HEK293 (cell line): ENCODE data around the gene RLN3.

Experiments
- AEBP2 ChIP-seq: fragments of 450-650 bp; formaldehyde crosslinking; IDR thresholded peaks from 2 replicates; pipeline ENCODE4 v1.5.1; 2016; ENCODE audit warnings: missing biosample characterization, missing genetic modification characterization, borderline replicate concordance
- CTCF ChIP-seq: fragments of 450-650 bp; formaldehyde crosslinking; IDR thresholded peaks from 2 replicates; pipeline ENCODE4 v1.5.1; 2016; ENCODE audit warnings: missing biosample characterization, missing genetic modification characterization
- ZNF114 ChIP-seq: fragments of 450-650 bp; formaldehyde crosslinking; IDR thresholded peaks from 2 replicates; pipeline ENCODE4 v1.5.0; 2017; ENCODE audit warnings: missing biosample characterization, missing genetic modification characterization
- ZNF138 ChIP-seq: fragments of 450-650 bp; formaldehyde crosslinking; IDR thresholded peaks from 2 replicates; pipeline ENCODE4 v1.5.1; 2016; ENCODE audit warnings: missing biosample characterization, missing genetic modification characterization, borderline replicate concordance
- ZNF175 ChIP-seq: fragments of 450-650 bp; formaldehyde crosslinking; IDR thresholded peaks from 2 replicates; pipeline ENCODE4 v1.5.1; 2016; ENCODE audit warnings: missing biosample characterization, missing genetic modification characterization
- ZNF626 ChIP-seq: fragments of 450-650 bp; sonication (Bioruptor Pico); formaldehyde crosslinking; IDR thresholded peaks from 2 replicates; pipeline ENCODE4 v1.5.1; 2018; ENCODE audit warnings: missing biosample characterization, missing genetic modification characterization, inconsistent platforms
- ZNF747 ChIP-seq: fragments of 450-650 bp; formaldehyde crosslinking; IDR thresholded peaks from 2 replicates; pipeline ENCODE4 v1.5.1; 2016; ENCODE audit warnings: missing biosample characterization, missing genetic modification characterization
- ZNF777 ChIP-seq: fragments of 450-650 bp; formaldehyde crosslinking; IDR thresholded peaks from 2 replicates; pipeline ENCODE4 v1.5.1; 2017; ENCODE audit warnings: missing biosample characterization, missing genetic modification characterization, borderline replicate concordance
- ZSCAN30 ChIP-seq: fragments of 450-650 bp; IDR thresholded peaks from 2 replicates; pipeline ENCODE4 v1.5.1; 2018; ENCODE audit warnings: missing biosample characterization, mild to moderate bottlenecking, missing genetic modification characterization, moderate library complexity

- no peak for TF ChIP-seq ZNF114 (tag by site-specific recombination)
- TF ChIP-seq CTCF: no peak
- no peak for TF ChIP-seq ZNF626 (tag by site-specific recombination)
- no peak for TF ChIP-seq ZNF777
- no peak for TF ChIP-seq ZNF138 (tag by site-specific recombination)
- no peak for TF ChIP-seq ZNF747 (tag by site-specific recombination)
- no peak for TF ChIP-seq AEBP2 (tag by site-specific recombination)
- TF ChIP-seq ZSCAN30 (tag by site-specific recombination): no peak
- TF ChIP-seq ZNF175: no peak
Observed at GRCh38 chr19:13983213-13983889, 44.6 kb upstream of the RLN3 start.
